Measurements from ENCODE around the gene MAPK10. TPM values are rescaled to one million over a fixed set of nuclear protein-coding genes. Genes with fewer than 3 reads are reported as not detected.
"Not testable (repeated sequence)": the region's sequence is repeated elsewhere in the genome, so short reads cannot be mapped to it uniquely, and the experiment has no call there.

MAPK10 gene
- total RNA-seq, 2 experiments from 2014 or later, result not detected

DNA sequence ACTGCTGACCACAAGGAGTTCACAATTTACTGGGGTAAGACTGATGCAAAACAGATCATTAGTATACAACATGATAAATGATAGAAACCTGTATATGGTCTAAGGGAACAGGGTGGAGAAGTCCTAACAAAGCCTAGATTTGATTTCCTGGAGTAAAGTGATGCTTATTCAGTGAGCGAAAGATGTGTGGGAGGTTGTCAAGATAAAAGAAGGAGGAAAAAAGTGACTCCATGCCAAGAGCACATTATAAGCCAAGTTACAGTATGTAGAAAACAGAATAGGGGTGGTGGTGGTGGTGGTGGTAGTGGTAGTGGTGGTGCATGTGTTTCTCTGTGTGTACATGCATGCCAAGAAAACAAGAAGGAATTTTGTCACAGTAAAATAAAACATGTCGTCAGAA lies 325.2 kb downstream of the MAPK10 start:
- CTCF ChIA-PET, result no interaction called here
- DNase-seq, result no peak
- no peaks in the 10 kb centered on the region for H3K36me3 Mint-ChIP-seq (ENCODE audit: low read depth)
- intact Hi-C loops (cut with micrococcal nuclease), result no loop called here
- peaks cover 10% of the 10 kb centered on the region for H3K27me3 Mint-ChIP-seq (ENCODE audit: low read depth)
- H3K9me3 Mint-ChIP-seq, result no peaks in the 10 kb centered on the region
- H3K27ac Mint-ChIP-seq, result no peak overlapping the region
- no peaks in the 10 kb centered on the region for H3K4me1 Mint-ChIP-seq (ENCODE audit: low read depth)
- no peak overlapping the region for H3K4me3 Mint-ChIP-seq

DNA sequence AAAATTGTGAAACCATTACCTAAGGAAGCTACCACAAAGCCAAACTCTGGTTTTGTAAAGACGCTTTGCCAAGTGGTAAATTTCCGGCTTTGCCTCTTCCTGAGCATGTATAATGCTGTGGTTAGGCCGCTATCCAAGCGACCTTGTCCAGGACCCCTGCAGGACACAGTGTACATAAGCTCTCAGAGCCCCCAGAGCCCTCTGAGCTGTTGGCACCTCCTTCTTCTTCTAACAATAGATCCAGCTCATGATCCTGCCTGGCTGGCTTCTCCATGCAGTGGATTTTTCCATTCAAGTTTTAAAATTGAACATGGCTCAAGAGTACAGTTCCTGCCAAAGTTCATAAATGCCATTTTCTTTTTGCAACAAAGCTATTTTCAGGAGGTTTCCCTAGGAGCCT lies 326.7 kb downstream of the MAPK10 start:
- DNase-seq, result no peak
- H3K27ac Mint-ChIP-seq, result no peak overlapping the region
- no peak overlapping the region for H3K4me3 Mint-ChIP-seq
- CTCF ChIA-PET, result interaction anchor here (1.3 kb wide), 1 partner anchor 10 kb away, joined by 3 read pairs; no protein-coding TSS in a partner anchor
- intact Hi-C loops (cut with micrococcal nuclease), result no loop called here
- H3K36me3 Mint-ChIP-seq (ENCODE audit: low read depth), result no peaks in the 10 kb centered on the region
- no peaks in the 10 kb centered on the region for H3K4me1 Mint-ChIP-seq (ENCODE audit: low read depth)
- peaks cover 10% of the 10 kb centered on the region for H3K27me3 Mint-ChIP-seq (ENCODE audit: low read depth)
- H3K9me3 Mint-ChIP-seq, result no peaks in the 10 kb centered on the region

DNA sequence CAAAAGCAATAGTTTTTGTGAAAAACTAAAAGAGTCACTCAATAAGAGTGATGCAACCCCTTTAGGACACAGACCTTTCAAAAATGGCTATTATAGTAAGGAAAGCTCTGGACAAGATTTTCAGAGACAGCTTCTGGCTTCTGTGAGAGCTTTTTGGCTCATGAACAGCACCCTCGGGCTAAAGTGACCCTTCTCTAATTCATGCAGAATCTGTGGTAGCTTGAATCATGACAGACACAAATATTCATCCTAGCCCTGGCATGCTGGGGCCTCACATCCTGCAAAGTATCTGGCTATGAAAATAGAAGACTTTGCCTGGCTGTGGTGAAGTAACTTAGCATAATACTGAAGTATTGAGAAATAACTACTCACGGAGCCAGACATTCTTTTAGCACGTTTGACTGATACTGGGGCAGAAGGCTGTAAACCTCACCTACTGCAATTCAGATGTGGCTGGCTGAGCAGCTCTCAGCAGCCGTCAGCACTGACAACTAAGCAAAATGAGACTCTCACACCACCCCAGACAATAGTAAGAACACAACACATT lies 327.3 kb downstream of the MAPK10 start:
- no peak for DNase-seq
- CTCF ChIA-PET, result interaction anchor here (0.6 to 1.3 kb wide), 3 partner anchors 10 to 1894 kb away, joined by 3 to 4 read pairs (median 4); no protein-coding TSS in a partner anchor
- H3K4me3 Mint-ChIP-seq, result no peak overlapping the region
- peaks cover 10% of the 10 kb centered on the region for H3K27me3 Mint-ChIP-seq (ENCODE audit: low read depth)
- H3K4me1 Mint-ChIP-seq (ENCODE audit: low read depth), result no peaks in the 10 kb centered on the region
- no peaks in the 10 kb centered on the region for H3K36me3 Mint-ChIP-seq (ENCODE audit: low read depth)
- intact Hi-C loops (cut with micrococcal nuclease), result no loop called here
- H3K27ac Mint-ChIP-seq, result no peak overlapping the region
- H3K9me3 Mint-ChIP-seq, result no peaks in the 10 kb centered on the region

DNA sequence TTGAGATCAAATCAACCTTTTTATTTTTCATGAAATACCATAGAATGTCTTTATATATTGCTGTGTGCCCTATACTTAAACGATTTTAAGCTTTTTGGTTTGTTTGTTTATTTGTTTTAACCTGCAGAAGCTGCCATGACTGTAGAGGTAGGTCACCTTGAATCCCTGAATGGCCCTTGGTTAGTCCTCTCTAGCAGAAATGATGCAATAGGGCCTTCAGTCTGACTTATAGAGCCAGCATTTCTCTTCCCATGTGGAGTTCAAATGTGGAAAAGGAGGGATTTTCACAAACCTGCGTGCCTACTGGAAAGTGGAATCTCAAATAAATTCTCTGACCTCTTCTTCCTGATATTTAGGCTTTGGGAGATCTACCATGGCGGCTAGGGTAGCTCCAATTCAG lies 327.9 kb downstream of the MAPK10 start:
- Mint-ChIP-seq H3K9me3 (no peaks in the 10 kb centered on the region), H3K27ac (no peak overlapping the region), H3K27me3 (ENCODE audit: low read depth) (peaks cover 10% of the 10 kb centered on the region), H3K4me3 (no peak overlapping the region), H3K4me1 (ENCODE audit: low read depth) (no peaks in the 10 kb centered on the region), H3K36me3 (ENCODE audit: low read depth) (no peaks in the 10 kb centered on the region)
- intact Hi-C loops (cut with micrococcal nuclease), result no loop called here
- CTCF ChIA-PET, result interaction anchor here (0.6 to 1.5 kb wide), 4 partner anchors 9 to 1893 kb away, joined by 3 to 4 read pairs (median 4); no protein-coding TSS in a partner anchor
- DNase-seq, result no peak

DNA sequence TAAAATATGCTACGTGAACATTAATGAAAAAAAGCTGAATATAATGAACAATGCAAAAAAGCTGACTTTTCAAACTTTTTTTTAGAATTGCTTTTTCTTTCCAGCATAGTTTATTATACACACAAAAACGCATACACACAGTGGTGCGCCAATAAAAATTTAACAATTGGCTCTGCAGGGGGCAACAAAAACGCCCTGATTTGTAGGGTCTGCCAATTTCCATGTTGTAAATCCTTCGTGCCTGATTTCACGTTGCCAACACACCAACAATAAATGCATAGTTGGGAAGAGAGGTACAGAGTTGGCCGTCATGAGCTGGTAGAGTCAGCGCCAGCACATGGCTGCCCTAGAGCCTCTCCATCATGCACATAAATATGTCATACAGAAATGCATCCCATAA lies 333.1 kb downstream of the MAPK10 start:
- H3K27me3 Mint-ChIP-seq (ENCODE audit: low read depth), result no peaks in the 10 kb centered on the region

DNA sequence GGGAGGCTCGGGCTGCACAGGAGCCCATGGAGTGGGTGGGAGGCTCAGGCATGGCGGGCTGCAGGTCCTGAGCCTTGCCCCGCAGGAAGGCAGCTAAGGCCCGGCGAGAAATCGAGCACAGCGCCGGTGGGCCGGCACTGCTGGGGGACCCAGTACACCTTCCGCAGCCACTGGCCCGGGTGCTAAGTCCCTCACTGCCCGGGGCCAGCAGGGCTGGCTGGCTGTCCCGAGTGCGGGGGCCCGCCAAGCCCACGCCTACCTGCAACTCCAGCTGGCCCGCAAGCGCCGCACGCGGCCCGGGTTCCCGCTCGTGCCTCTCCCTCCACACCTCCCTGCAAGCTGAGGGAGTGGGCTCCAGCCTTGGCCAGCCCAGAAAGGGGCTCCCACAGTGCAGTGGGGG lies 338.2 kb downstream of the MAPK10 start:
- H3K4me3 Mint-ChIP-seq; CTCF ChIA-PET; DNase-seq; intact Hi-C loops (cut with micrococcal nuclease); H3K27me3 Mint-ChIP-seq (ENCODE audit: low read depth); H3K36me3 Mint-ChIP-seq (ENCODE audit: low read depth); H3K27ac Mint-ChIP-seq; H3K9me3 Mint-ChIP-seq; H3K4me1 Mint-ChIP-seq (ENCODE audit: low read depth): not testable (repeated sequence)

More for the DNA sequence above, 333.1 kb downstream of the MAPK10 start:
- Mint-ChIP-seq H3K36me3 (ENCODE audit: low read depth) (no peaks in the 10 kb centered on the region), H3K27ac (no peak overlapping the region), H3K4me3 (no peak overlapping the region), H3K9me3 (no peaks in the 10 kb centered on the region), H3K4me1 (ENCODE audit: low read depth) (no peaks in the 10 kb centered on the region)
- DNase-seq, result no peak
- intact Hi-C loops (cut with micrococcal nuclease), result no loop called here
- CTCF ChIA-PET, result interaction anchor here (0.5 to 0.7 kb wide), 2 partner anchors 19 to 24 kb away, joined by 3 read pairs; no protein-coding TSS in a partner anchor

DNA sequence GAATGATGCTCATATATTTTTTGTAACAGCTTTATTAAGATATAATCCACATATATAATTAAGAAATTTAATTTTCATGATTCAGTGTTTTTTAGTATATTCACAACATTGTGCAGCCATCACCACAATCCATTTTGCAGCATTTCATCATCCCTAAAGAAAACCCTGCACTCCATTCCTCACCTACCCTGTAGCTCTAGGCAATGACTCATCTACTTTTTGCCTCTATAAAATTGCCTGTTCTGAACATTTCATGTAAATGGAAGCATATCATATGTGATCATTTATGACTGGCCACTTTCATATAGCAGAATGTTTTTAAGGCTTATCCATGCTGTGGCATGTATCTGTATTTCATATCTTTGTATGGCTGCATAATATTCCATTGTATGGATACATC lies 339.9 kb downstream of the MAPK10 start:
- DNase-seq, result no peak
- no peaks in the 10 kb centered on the region for H3K4me1 Mint-ChIP-seq (ENCODE audit: low read depth)
- no peaks in the 10 kb centered on the region for H3K27me3 Mint-ChIP-seq (ENCODE audit: low read depth)
- H3K27ac Mint-ChIP-seq, result no peak overlapping the region
- no peaks in the 10 kb centered on the region for H3K9me3 Mint-ChIP-seq
- intact Hi-C loops (cut with micrococcal nuclease), result no loop called here
- no peaks in the 10 kb centered on the region for H3K36me3 Mint-ChIP-seq (ENCODE audit: low read depth)
- H3K4me3 Mint-ChIP-seq, result no peak overlapping the region
- CTCF ChIA-PET, result no interaction called here

DNA sequence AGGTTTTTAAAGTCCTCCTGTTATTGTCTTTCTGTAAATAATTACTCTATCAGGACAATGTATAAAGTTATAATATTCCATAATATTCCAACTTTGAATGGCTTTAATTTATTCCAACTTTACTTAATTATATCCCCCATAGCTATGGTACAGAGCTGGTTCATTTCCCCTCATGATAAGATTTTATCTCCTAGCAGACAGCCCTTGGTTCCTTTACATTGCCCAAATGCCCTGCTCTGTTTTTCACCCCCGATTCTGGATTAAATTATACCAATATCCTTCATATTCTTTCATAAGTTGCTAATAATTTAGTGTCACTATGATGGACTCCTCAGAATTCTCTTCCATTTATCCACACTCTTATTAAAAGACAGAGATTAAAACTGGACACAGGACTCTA lies 340.5 kb downstream of the MAPK10 start:
- no peak for DNase-seq
- no peaks in the 10 kb centered on the region for H3K27me3 Mint-ChIP-seq (ENCODE audit: low read depth)
- CTCF ChIA-PET, result interaction anchor here (1.3 kb wide), 1 partner anchor 26 kb away, joined by 6 read pairs; no protein-coding TSS in a partner anchor
- H3K27ac Mint-ChIP-seq, result no peak overlapping the region
- H3K36me3 Mint-ChIP-seq (ENCODE audit: low read depth), result no peaks in the 10 kb centered on the region
- no peaks in the 10 kb centered on the region for H3K9me3 Mint-ChIP-seq
- intact Hi-C loops (cut with micrococcal nuclease), result no loop called here
- no peak overlapping the region for H3K4me3 Mint-ChIP-seq
- H3K4me1 Mint-ChIP-seq (ENCODE audit: low read depth), result no peaks in the 10 kb centered on the region

DNA sequence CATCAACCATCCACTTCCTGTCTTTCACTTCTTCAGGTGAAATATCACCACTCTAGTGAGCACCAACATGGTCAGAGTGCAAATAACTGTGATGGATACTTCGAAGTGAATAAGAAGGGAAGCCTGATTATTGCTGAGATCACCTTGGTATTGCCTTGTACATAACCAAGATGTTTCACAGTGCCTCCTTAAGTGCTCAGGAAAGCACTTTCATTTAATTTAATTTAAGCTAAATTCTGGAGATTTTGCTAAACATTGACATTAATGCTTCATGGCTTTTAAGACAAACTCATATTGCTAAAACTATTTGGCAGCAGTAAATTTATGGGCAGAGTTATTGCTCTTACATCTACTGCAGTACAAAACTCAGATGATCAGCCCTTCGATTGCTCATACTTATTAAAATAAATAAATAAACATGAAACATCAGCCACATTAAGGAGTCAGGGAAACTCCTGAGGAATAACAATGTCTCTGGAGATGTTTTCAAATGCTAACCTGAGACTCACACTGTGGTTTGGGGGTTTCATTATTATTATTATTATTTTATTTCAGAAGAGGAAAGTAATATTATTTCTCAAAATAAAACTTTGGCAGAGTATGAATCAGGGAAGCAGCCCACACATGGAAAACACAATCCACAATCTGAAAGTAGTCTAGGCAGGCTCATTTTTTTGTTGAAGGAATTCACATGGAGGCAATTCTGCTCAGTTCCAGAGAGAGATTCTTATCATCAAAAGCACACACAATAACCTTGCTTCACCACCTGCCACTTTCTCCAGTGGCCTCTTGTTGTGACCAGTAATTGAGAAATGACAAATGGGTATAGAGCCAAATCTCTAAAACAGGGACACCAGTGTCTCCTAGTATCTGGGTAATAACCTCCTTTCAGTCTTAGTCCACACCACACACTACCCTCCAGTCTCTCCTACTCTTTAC lies 344.2 kb downstream of the MAPK10 start:
- CTCF ChIA-PET, result no interaction called here
- no peaks in the 10 kb centered on the region for H3K4me1 Mint-ChIP-seq (ENCODE audit: low read depth)
- H3K27me3 Mint-ChIP-seq (ENCODE audit: low read depth), result no peaks in the 10 kb centered on the region
- no peaks in the 10 kb centered on the region for H3K36me3 Mint-ChIP-seq (ENCODE audit: low read depth)
- no peaks in the 10 kb centered on the region for H3K9me3 Mint-ChIP-seq
- H3K4me3 Mint-ChIP-seq, result no peak overlapping the region
- intact Hi-C loops (cut with micrococcal nuclease), result no loop called here
- no peak for DNase-seq
- no peak overlapping the region for H3K27ac Mint-ChIP-seq

DNA sequence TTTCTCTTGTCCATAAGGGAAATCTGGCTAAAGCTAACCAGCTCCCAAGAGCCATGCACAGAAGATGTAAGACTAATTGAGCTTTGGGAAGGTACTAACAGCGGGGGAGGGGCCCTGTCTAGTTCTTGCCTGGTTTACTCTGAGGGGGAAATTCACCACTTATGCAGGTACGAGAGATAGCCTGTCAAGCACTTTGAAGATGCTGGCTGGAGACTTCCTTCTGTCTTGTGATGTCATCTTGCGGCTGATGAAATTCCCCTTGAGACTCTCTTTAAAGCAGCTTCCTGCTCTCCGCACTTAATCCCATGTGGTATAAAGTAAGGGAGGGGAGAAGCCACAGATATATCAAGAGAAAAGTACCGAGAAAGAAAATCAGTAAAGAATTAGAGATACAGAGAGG lies 345.3 kb downstream of the MAPK10 start:
- Mint-ChIP-seq H3K27ac (no peak overlapping the region), H3K36me3 (ENCODE audit: low read depth) (no peaks in the 10 kb centered on the region), H3K27me3 (ENCODE audit: low read depth) (no peaks in the 10 kb centered on the region), H3K4me3 (no peak overlapping the region), H3K9me3 (no peaks in the 10 kb centered on the region), H3K4me1 (ENCODE audit: low read depth) (no peaks in the 10 kb centered on the region)
- DNase-seq, result peak; percentile 4
- intact Hi-C loops (cut with micrococcal nuclease), result no loop called here
- CTCF ChIA-PET, result interaction anchor here (0.6 kb wide), 1 partner anchor 233 kb away, joined by 3 read pairs; no protein-coding TSS in a partner anchor

DNA sequence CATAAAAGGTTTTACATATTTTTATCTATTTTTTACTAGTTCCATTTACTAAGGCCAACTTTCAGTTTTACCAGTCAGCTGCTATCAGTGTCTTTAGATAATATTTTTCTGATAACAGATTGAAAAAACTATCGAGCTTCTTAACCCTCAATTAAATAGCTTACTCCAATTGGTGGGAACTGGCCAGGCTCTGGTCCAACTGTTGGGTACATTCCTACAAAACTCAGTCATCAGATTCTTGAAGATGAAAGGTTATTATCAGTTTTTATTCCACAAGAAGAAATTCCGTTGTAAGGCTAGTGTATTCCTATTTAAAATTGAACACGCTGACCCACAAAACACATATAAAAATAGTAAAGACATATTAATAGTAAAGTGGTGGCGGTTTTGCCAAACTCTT lies 346.2 kb downstream of the MAPK10 start:
- CTCF ChIA-PET, result no interaction called here
- DNase-seq, result no peak
- no peaks in the 10 kb centered on the region for H3K27me3 Mint-ChIP-seq (ENCODE audit: low read depth)
- H3K27ac Mint-ChIP-seq, result no peak overlapping the region
- no peak overlapping the region for H3K4me3 Mint-ChIP-seq
- H3K36me3 Mint-ChIP-seq (ENCODE audit: low read depth), result no peaks in the 10 kb centered on the region
- intact Hi-C loops (cut with micrococcal nuclease), result no loop called here
- H3K4me1 Mint-ChIP-seq (ENCODE audit: low read depth), result no peaks in the 10 kb centered on the region
- H3K9me3 Mint-ChIP-seq, result no peaks in the 10 kb centered on the region

DNA sequence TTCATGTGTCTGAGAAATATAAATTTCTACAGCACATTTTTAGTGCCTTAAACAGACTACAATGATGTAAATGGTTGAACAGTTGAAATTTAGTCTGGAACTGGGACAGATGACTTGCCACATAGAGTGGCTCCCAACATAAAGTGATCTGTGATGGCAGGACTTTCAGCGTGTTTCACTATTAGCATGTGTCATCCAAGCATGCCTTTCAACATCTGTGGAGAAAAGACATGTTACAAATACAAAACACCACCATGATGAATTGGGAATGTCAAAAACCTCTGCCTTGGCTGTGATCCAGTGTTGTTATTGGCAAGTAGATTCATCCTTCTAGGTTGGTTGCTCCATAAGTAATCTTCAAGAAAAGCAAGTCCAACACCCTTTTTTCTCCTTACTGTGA lies 348.7 kb downstream of the MAPK10 start:
- CTCF ChIA-PET, result no interaction called here
- Mint-ChIP-seq H3K27ac (no peak overlapping the region), H3K36me3 (ENCODE audit: low read depth) (no peaks in the 10 kb centered on the region), H3K4me1 (ENCODE audit: low read depth) (no peaks in the 10 kb centered on the region), H3K9me3 (no peaks in the 10 kb centered on the region), H3K27me3 (ENCODE audit: low read depth) (no peaks in the 10 kb centered on the region), H3K4me3 (no peak overlapping the region)
- intact Hi-C loops (cut with micrococcal nuclease), result no loop called here
- DNase-seq, result no peak

DNA sequence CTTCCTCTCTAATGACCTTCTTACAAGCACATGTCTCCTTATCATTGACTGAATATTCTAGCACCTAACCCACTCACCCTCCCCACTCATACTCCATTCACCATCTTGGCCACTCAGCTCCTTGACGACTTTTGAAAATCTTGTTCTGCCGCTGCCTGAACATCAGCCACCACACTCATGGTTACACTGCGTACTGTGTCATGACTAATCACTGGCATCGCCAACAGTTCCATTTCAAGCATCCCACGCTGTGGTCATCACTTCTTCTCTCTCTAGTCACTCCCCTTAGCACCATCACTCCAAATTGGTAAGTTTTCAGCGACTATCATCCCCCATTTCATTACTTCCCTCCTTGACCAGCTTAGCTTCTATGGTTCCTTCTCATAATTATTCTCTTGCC lies 352.8 kb downstream of the MAPK10 start:
- Mint-ChIP-seq H3K27me3 (ENCODE audit: low read depth) (no peaks in the 10 kb centered on the region), H3K4me1 (ENCODE audit: low read depth) (no peaks in the 10 kb centered on the region), H3K27ac (no peak overlapping the region), H3K4me3 (no peak overlapping the region), H3K9me3 (no peaks in the 10 kb centered on the region), H3K36me3 (ENCODE audit: low read depth) (no peaks in the 10 kb centered on the region)
- intact Hi-C loops (cut with micrococcal nuclease), result no loop called here
- CTCF ChIA-PET, result interaction anchor here (0.6 kb wide), 1 partner anchor 35 kb away, joined by 3 read pairs; no protein-coding TSS in a partner anchor
- no peak for DNase-seq
